SK-N-SH treated with all-trans-retinoic acid at 6 μM for 48 hours (cell line): ENCODE measurements around the gene IQCC.
"Not testable (repeated sequence)": the region's sequence is repeated elsewhere in the genome, so short reads cannot be mapped to it uniquely, and the experiment has no call there.

Experiments
- ATAC-seq: fragments of 200-7000 bp; cut with Tn5 transposase; 3 replicates; pipeline ENCODE4 v1.9.1; 2020; ENCODE audit warnings: mild to moderate bottlenecking, moderate library complexity
- BACH2 ChIP-seq: fragments of 250-450 bp; sonication (Bioruptor Pico); IDR thresholded peaks from 2 replicates; pipeline ENCODE4 v1.9.0; 2021; ENCODE audit warnings: mild to moderate bottlenecking, borderline replicate concordance
- CREB5 ChIP-seq: fragments of 250-450 bp; sonication (Bioruptor Pico); IDR thresholded peaks from 2 replicates; pipeline ENCODE4 v1.5.1; 2020; ENCODE audit warnings: low read depth, mild to moderate bottlenecking, moderate library complexity
- CSDC2 ChIP-seq: fragments of 250-450 bp; sonication (Bioruptor Pico); IDR thresholded peaks from 2 replicates; pipeline ENCODE4 v1.5.0; 2020; ENCODE audit warnings: mild to moderate bottlenecking, moderate library complexity
- CSRNP3 ChIP-seq: fragments of 250-450 bp; sonication (Bioruptor Pico); IDR thresholded peaks from 2 replicates; pipeline ENCODE4 v1.5.1; 2021; ENCODE audit warnings: mild to moderate bottlenecking, moderate library complexity
- GLIS3 ChIP-seq: fragments of 250-450 bp; sonication (Bioruptor Pico); IDR thresholded peaks from 2 replicates; pipeline ENCODE4 v1.5.0; 2020; ENCODE audit warnings: mild to moderate bottlenecking, moderate library complexity
- ISL1 ChIP-seq: fragments of 250-450 bp; sonication (Bioruptor Pico); IDR thresholded peaks from 2 replicates; pipeline ENCODE4 v2.1.2; 2022; ENCODE audit warnings: mild to moderate bottlenecking, moderate library complexity
- OSR1 ChIP-seq: fragments of 250-450 bp; sonication (Bioruptor Pico); IDR thresholded peaks from 2 replicates; pipeline ENCODE4 v1.8.0; 2022; ENCODE audit warnings: moderate library complexity, mild to moderate bottlenecking, inconsistent platforms
- POU6F1 ChIP-seq: fragments of 250-450 bp; sonication (Bioruptor Pico); IDR thresholded peaks from 2 replicates; pipeline ENCODE4 v1.8.0; 2021; ENCODE audit warnings: low read depth, mild to moderate bottlenecking, moderate library complexity, borderline replicate concordance
- PPARA ChIP-seq: fragments of 250-450 bp; sonication (Bioruptor Pico); IDR thresholded peaks from 2 replicates; pipeline ENCODE4 v1.5.0; 2020; ENCODE audit warnings: mild to moderate bottlenecking, borderline replicate concordance
- RARB ChIP-seq: fragments of 250-450 bp; sonication (Bioruptor Pico); IDR thresholded peaks from 2 replicates; pipeline ENCODE4 v1.8.0; 2021; ENCODE audit warnings: mild to moderate bottlenecking, moderate library complexity
- SNAI2 ChIP-seq: fragments of 250-450 bp; sonication (Bioruptor Pico); IDR thresholded peaks from 2 replicates; pipeline ENCODE4 v1.5.0; 2020; ENCODE audit warnings: mild to moderate bottlenecking, moderate library complexity
- TOX ChIP-seq: fragments of 250-450 bp; sonication (Bioruptor Pico); IDR thresholded peaks from 2 replicates; pipeline ENCODE4 v1.8.0; 2021; ENCODE audit warnings: mild to moderate bottlenecking, moderate library complexity, borderline replicate concordance
- TSHZ2 ChIP-seq: fragments of 250-450 bp; sonication (Bioruptor Pico); IDR thresholded peaks from 2 replicates; pipeline ENCODE4 v1.5.0; 2020; ENCODE audit warnings: mild to moderate bottlenecking, moderate library complexity
- ZC3H10 ChIP-seq: fragments of 250-450 bp; sonication (Bioruptor Pico); IDR thresholded peaks from 2 replicates; pipeline ENCODE4 v1.5.1; 2021; ENCODE audit warnings: mild to moderate bottlenecking, moderate library complexity
- ZFP3 ChIP-seq: fragments of 250-450 bp; sonication (Bioruptor Pico); IDR thresholded peaks from 2 replicates; pipeline ENCODE4 v1.5.0; 2020; ENCODE audit warnings: mild to moderate bottlenecking, moderate library complexity
- ZFP30 ChIP-seq: fragments of 450-650 bp; formaldehyde crosslinking; IDR thresholded peaks from 2 replicates; pipeline ENCODE4 v1.5.0; 2022; ENCODE audit warnings: mild to moderate bottlenecking, moderate library complexity
- ZNF565 ChIP-seq: fragments of 450-650 bp; formaldehyde crosslinking; conservative IDR thresholded peaks from 2 replicates; pipeline ENCODE4 v1.5.0; 2020; ENCODE audit warnings: low read depth, mild to moderate bottlenecking, moderate library complexity
- ZNF70 ChIP-seq: fragments of 450-650 bp; formaldehyde crosslinking; IDR thresholded peaks from 2 replicates; pipeline ENCODE4 v1.5.0; 2020; ENCODE audit warnings: mild to moderate bottlenecking, moderate library complexity
- ZNF8 ChIP-seq: fragments of 450-650 bp; formaldehyde crosslinking; IDR thresholded peaks from 2 replicates; pipeline ENCODE4 v1.5.0; 2020; ENCODE audit warnings: mild to moderate bottlenecking, moderate library complexity

Gene IQCC

GRCh38 chr1:32163405-32163804 is 42.1 kb upstream of the IQCC start:
- ATAC-seq = no peak
- TF ChIP-seq CSRNP3 (CRISPR knock-in tag) = no peak
- TF ChIP-seq ZC3H10 (CRISPR knock-in tag) = no peak
- no peak for TF ChIP-seq TOX (CRISPR knock-in tag)
- no peak for TF ChIP-seq ISL1 (CRISPR knock-in tag)

GRCh38 chr1:32165633-32166032 is 39.8 kb upstream of the IQCC start:
- not testable (repeated sequence) for ATAC-seq

- no peak for ATAC-seq
- TF ChIP-seq TOX (CRISPR knock-in tag) (no peak), CSDC2 (CRISPR knock-in tag) (no peak), CSRNP3 (CRISPR knock-in tag) (no peak), ISL1 (CRISPR knock-in tag) (no peak), RARB (CRISPR knock-in tag) (no peak), GLIS3 (no peak), BACH2 (CRISPR knock-in tag) (no peak), ZFP3 (CRISPR knock-in tag) (no peak), ZNF70 (CRISPR knock-in tag) (no peak), TSHZ2 (CRISPR knock-in tag) (no peak), ZNF565 (CRISPR knock-in tag) (no peak), POU6F1 (no peak), SNAI2 (no peak), OSR1 (CRISPR knock-in tag) (no peak), ZFP30 (no peak), ZNF8 (no peak)
These were observed 34.5 kb upstream of the IQCC start for GRCh38 chr1:32170991-32171390.

- ATAC-seq = no peak
- TF ChIP-seq ZFP3 (CRISPR knock-in tag) (no peak), TOX (CRISPR knock-in tag) (no peak), ZFP30 (no peak), OSR1 (CRISPR knock-in tag) (no peak), RARB (CRISPR knock-in tag) (no peak), CSDC2 (CRISPR knock-in tag) (no peak), GLIS3 (no peak), CREB5 (CRISPR knock-in tag) (no peak), CSRNP3 (CRISPR knock-in tag) (no peak), ZC3H10 (CRISPR knock-in tag) (no peak), ZNF8 (no peak), ZNF70 (CRISPR knock-in tag) (no peak), PPARA (CRISPR knock-in tag) (no peak)
These were observed 32.7 kb upstream of the IQCC start for GRCh38 chr1:32172621-32173245.
